ENCODE data around the gene HLA-DRA. TPM values are rescaled to one million over a fixed set of nuclear protein-coding genes. Genes with fewer than 3 reads are reported as not detected.
"Not testable (repeated sequence)": the region's sequence is repeated elsewhere in the genome, so short reads cannot be mapped to it uniquely, and the experiment has no call there.

Gene HLA-DRA
- total RNA-seq, 1 experiment from 2014 or later = 1.2 TPM

DNA sequence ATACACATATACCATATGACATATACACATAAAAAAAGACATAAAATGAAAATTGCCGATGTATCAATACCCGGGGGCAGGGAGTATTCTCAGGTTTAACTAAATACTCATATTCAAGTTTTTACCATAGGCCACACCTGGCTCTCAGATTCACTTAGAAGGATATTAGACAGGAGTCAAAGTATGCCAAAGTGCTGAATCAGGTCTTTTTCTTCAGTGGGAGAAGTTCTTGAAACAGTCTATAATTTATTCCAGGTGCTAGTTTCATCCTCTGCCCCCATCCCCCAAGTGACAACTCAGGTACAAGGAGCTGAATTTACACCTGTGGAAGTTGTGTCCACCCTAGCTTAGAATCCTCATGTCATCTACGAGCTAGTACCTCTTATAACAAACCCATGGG is 8.5 kb upstream of the HLA-DRA start:
- DNase-seq (ENCODE audit: low read depth) = no peak

DNA sequence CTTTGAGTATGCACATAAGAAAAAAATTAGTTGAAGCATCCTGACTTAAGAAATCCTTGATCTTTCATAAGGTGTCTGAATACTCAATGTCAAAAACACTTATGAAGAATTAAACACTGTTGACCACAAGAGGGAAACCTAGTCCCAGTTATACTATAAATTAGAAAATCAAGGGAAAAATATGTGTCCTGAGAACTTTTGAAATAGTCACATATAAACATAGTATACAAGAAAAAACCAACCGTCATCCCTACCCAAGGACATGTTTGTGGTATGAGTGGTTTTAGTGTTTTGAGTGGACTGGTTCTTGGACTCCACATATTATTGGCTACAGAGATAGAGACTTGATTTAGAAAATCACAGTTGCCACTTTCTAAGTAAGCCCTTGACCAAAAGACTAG is 7.6 kb upstream of the HLA-DRA start:
- peak; percentile 29 for DNase-seq (ENCODE audit: low read depth)

DNA sequence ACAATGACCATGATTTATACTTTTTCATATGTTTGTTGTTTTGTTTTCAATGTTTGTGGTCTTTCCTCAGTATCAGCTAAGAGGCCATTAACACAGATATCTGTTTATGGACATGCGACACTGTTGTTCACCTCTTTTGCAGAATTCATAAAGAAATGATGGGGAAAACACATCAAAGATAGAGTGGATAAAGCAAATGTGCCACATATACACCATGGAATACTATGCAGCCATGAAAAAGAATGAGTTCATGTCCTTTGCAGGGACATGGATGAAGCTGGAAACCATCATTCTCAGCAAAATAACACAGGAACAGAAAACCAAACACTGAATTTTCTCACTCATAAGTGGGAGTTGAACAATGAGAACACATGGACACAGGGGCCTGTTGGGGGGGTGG is 5.7 kb upstream of the HLA-DRA start:
- DNase-seq (ENCODE audit: low read depth) = not testable (repeated sequence)

DNA sequence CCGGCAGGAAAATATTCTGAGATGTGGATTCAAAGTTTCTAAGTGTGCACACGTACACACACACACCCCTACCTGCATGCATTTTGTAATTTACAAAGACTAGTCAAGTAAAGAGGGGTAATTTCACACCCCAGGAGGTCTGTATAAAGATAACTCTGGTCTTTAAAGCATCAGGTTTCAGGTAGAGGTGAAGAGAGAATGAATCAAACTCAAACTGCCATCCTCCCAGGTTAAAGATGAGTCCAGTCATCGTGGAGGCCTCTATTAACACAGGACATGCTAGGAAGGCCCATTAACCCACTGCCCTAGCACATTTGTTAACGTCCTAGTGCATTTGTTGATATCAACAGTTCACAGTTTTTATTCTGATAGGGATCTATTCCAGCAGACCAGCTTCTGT is 3.5 kb upstream of the HLA-DRA start:
- no peak for DNase-seq (ENCODE audit: low read depth)

DNA sequence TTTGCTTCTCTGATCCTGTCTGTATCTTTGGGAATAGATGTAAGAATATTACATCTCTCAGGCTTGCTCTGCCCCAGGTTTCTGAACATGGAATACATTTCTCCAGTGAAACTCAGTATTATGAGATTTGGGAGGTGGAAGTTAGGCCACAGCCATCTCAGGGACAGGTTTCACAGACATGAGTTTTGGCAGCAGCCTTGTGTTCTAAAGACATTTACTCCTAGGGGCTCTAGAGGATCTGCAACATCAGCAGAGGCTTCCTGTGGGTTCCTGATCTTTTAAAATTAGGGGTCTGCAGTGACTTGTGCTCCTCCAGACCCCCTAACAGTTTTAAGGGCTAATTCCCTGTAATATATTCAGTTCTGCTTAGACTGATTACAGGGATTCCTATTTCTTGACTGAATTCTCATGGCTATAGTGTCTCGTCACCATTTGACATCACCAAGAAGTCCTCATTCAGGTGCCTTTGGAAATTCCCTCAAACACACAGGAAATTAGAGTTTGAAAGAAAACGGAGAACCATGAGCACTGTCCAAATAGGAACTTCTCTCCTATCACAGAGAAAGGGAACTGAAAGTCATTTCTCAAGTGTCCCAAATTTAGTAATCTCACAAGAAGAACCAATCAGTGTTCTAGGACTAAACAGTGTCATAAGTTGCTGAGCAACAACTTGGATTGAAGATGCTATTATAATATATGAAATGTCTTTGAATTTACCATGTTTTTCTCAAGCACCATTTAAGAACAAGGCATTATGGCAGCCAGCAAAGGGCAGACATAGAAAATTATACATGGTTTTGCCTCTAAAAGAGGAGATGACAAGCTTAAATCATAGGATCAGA is 2.5 kb upstream of the HLA-DRA start:
- DNase-seq (ENCODE audit: low read depth) = no peak

DNA sequence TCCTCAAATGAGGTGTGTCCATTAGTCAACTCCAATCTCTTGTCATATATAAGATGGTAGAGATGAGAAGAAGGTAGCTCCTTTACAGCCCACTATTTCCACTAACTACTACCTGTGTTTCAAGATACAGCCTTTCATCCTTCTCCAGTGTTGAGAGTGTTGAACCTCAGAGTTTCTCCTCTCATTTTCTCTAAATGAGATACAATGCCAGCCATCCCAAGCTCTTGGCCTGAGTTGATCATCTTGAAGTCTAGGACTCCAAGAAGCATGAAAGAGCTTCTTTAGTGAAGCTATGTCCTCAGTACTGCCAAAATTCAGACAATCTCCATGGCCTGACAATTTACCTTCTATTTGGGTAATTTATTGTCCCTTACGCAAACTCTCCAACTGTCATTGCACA is 548 bp upstream of the HLA-DRA start:
- DNase-seq (ENCODE audit: low read depth) = no peak

DNA sequence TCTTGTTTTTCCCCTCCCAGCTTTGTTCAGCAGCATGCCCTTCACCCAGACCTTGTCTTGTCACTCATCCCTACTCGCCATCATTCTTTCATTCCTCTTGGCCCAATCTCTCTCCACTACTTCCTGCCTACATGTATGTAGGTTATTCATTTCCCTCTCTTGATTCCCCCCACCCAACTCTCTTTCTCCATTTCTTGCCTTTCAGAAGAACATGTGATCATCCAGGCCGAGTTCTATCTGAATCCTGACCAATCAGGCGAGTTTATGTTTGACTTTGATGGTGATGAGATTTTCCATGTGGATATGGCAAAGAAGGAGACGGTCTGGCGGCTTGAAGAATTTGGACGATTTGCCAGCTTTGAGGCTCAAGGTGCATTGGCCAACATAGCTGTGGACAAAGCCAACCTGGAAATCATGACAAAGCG is 2.6 kb downstream of the HLA-DRA start:
- DNase-seq (ENCODE audit: low read depth) = no peak

DNA sequence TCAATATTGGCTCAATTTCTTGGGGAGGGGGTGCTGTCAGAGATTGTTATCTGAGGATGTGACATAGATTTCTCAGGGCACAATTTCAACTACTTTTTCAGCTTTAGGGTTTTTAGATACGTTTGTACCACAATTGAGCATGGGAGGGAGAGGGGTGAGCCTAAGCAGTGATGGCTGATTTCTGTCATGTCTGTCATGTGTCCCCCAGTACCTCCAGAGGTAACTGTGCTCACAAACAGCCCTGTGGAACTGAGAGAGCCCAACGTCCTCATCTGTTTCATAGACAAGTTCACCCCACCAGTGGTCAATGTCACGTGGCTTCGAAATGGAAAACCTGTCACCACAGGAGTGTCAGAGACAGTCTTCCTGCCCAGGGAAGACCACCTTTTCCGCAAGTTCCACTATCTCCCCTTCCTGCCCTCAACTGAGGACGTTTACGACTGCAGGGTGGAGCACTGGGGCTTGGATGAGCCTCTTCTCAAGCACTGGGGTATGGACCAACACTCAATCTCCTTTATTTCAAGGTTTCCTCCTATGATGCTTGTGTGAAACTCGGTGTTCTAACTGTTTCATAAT is 3.4 kb downstream of the HLA-DRA start:
- DNase-seq (ENCODE audit: low read depth) = no peak

DNA sequence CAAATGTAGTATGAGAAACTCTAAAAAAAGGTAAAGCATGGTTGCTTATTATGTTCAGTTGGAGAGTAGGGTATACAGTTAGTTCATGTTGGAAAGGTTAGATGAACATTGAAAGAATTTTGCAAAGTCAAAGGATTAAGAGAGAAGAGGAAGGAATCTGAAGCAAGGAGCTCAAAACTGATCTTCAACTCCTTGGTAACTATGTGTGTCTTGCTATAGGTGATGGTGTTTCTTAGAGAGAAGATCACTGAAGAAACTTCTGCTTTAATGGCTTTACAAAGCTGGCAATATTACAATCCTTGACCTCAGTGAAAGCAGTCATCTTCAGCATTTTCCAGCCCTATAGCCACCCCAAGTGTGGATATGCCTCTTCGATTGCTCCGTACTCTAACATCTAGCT is 4.7 kb downstream of the HLA-DRA start:
- no peak for DNase-seq (ENCODE audit: low read depth)

DNA sequence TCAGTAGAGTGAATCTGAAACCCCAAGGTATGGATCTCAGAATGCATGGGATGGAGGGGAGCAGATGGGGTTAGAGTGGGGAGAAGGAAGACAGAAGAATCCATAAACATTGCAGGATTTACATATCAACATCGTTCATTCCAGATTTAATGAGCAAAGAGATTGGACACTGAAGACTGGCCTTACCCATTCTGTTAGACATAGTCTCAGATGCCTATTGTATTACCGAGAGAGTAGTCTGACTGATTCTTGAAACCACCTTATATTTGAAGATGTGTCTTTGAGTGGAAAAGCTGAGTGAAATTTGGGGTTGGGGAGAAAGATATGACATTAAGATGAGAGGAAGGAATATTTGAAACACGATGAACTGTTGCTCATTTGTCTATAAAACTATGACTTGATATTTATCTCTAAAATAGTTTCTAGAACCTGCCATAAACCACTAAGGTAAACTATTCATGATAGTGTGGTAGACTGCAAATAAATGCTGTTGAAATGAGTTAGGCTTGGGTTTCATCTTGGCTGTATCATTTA is 5.7 kb downstream of the HLA-DRA start:
- no peak for DNase-seq (ENCODE audit: low read depth)

DNA sequence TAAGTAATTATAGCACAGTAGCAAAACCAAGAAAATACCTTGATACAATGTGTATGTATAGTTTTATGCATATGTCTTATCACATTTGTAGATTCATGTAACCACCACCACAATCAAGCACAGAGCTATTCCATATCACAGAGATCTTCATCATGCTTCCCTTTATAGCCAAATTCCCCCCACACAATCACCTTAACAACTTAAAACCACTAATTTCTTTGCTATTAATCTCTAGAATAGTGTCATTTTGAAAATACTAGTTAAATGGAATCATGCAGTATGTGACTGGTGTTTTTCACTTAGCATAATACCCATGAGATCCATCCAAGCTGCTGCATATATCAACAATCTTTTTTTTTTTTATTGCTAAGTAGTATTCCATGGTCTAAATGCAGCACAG is 8.2 kb downstream of the HLA-DRA start:
- DNase-seq (ENCODE audit: low read depth) = no peak

DNA sequence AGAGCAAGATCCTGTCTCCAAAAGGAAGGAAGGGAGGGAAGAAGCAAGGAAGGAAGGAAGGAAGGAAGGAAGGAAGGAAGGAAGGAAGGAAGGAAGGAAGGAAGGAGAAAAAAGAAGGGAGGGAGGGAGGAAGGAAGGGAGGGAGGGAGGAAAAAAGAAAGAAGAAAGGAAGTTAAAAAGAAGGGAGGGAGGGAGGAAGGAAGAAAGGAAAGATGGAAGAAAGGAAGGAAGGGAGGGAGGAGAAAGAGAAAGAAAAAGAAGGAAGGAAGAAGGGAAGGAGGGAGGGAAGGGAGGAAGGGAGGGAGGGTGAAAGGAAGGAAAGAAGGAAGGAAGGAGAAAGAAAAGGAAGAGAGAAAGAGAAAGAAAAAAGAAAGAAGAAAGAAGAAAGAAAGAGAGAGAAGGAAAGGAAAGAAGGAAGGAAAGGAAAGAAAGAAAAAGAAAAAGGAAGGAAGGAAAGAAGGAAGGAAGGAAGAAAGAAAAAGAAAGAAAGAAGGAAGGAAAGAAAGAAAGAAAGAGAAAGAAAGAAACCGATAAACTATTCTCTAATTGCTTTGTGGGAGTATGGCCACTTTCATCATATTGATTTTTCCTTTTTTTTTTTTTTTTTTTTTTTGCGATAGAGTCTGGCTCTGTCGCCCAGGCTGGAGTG is 9.5 kb downstream of the HLA-DRA start:
- no peak for DNase-seq (ENCODE audit: low read depth)

DNA sequence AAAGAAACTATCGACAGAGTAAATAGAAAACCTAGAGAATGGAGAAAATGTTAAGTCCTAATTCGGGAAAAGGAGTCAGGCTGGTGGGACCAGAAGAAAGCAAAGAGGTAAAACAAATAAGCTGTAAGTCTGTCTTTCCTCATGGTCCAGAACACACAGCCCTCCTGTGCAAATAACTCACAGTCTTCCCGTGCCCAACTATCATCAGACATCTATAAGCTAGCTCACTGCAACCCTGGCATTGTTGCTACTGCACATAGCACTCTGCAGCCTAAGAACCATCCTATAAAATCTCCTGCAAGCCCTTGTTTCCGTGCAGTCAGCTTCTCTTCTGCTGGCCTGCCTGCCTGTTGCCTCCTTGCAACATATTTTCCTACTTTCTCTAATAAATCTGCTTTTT is 17.4 kb downstream of the HLA-DRA start:
- DNase-seq (ENCODE audit: low read depth) = no peak

DNA sequence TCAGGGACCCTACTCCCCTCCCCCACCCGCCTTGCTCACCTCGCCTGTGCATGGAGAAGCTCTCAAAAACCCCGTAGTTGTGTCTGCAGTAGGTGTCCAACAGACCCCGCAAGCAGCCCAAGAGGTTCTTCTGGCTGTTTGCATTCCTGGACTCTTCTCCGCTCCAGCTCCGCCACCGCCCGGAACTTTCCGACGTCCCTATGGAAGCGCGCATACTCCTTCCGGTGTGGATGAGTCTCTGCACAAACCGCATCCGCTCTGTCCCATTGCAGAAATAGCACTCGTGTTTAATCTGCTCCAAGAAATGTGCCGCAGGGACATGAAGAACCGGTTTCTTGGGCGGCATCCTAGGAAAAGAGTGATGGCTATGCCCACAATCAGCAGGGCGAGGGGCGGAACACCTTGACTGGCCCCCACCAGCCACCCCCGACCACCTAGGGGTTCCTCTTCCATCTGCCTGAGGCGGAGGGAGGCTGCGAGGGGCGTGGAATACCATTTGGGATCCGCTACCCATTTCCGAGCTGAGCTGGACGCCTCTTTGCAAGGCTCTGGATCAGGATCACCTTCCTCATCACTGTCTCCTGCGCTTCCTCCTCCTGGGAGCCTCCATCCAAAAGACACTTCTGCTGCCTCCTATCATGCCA is 20.2 kb downstream of the HLA-DRA start:
- no peak for DNase-seq (ENCODE audit: low read depth)

DNA sequence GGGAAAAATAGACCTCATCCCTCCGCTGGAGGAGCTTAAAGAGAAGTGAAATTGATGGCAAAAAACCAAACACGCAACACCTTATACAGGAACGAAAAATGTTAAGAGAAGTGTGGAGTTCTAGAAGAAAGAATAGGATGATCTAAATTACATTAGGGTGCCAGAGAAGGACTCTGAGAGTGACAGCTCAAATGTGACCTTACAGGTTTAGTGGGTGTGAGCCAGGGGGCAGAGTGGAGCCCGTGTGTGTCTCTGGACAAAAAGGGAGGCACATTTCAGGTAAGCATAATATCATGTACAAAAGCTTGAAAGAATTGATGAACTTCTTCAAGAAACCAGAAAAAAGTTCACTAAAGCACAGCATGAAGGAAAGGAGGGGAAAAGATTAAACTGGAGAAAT is 20.8 kb downstream of the HLA-DRA start:
- DNase-seq (ENCODE audit: low read depth) = no peak

DNA sequence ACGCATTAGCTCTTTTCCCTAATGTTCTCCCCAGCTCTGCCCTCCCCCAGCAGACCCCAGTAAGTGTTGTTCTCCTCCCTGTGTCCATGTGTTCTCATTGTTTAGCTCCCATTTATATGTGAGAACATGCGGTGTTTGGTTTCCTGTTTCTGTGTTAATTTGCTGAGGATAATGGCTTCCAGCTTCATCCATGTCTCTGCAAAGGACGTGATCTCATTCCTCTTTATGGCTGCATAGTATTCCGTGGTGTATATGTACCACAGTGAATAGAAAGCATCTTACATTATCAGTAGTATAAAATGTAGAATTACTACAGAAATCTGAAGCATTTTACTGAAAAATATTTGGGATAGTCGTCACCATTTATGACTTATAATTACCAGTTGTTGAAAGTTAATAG is 21.8 kb downstream of the HLA-DRA start:
- DNase-seq (ENCODE audit: low read depth) = no peak

DNA sequence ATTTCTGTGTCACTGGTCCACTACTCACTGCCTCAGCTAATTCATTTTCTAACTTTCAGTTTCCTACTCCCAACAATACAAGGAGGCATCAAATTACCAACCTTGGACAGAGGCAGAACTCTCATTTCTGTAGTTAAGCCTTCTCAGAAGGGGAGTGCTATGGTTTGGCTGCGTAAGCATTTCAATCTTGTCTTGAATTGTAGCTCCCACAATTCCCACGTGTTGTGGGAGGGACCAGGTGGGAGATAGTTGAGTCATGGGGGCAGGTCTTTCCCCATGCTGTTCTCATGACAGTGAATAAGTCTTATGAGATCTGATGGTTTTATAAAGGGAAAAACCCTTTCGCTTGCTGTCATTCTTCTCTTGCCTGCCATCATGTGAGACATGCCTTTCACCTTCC is 22.9 kb downstream of the HLA-DRA start:
- DNase-seq (ENCODE audit: low read depth) = peak; percentile 5

DNA sequence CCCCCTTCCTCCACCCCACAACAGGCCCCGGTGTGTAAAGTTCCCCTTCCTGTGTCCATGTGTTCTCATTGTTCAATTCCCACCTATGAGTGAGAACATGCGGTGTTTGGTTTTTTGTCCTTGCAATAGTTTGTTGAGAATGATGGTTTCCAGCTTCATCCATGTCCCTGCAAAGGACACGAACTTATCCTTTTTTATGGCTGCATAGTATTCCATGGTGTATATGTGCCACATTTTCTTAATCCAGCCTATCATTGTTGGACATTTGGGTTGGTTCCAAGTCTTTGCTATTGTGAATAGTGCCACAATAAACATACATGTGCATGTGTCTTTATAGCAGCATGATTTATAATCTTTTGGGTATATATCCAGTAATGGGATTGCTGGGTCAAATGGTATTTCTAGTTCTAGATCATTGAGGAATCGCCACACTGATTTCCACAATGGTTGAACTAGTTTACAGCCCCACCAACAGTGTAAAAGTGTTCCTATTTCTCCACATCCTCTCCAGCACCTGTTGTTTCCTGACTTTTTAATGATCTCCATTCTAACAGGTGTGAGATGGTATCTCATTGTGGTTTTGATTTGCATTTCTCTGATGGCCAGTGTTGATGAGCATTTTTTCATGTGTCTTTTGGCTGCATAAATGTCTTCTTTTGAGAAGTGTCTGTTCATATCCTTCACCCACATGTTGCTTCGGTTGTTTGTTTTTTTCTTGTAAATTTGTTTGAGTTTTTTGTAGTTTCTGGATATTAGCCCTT is 28.2 kb downstream of the HLA-DRA start:
- DNase-seq (ENCODE audit: low read depth) = not testable (repeated sequence)

DNA sequence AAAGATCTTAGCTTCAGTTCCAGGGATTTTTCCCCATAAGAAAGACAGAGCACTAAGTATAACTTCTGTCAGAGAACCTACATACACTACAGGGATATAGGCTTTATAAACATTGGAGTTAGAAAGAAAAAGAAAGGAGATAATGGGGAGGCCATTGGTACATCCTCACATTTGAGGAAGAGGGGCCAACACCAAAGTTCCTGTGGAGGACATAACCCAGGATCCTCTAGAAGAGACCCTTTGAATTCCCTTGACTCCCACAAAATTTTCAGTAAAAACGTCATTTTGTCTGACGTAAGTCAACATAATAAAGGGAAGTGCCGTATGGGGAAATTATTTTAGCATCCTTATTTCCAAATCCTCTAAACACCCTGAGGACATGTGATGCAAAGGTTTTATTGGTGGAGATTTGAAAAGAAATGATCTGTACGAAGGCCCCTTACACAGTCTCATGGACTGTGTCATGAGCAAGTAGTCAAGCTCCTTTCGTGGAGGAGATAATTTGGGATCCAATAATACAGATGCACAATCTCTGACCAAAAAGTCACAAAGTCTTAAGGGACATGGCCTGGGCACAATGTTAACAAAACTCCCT is 33.2 kb downstream of the HLA-DRA start:
- no peak for DNase-seq (ENCODE audit: low read depth)

DNA sequence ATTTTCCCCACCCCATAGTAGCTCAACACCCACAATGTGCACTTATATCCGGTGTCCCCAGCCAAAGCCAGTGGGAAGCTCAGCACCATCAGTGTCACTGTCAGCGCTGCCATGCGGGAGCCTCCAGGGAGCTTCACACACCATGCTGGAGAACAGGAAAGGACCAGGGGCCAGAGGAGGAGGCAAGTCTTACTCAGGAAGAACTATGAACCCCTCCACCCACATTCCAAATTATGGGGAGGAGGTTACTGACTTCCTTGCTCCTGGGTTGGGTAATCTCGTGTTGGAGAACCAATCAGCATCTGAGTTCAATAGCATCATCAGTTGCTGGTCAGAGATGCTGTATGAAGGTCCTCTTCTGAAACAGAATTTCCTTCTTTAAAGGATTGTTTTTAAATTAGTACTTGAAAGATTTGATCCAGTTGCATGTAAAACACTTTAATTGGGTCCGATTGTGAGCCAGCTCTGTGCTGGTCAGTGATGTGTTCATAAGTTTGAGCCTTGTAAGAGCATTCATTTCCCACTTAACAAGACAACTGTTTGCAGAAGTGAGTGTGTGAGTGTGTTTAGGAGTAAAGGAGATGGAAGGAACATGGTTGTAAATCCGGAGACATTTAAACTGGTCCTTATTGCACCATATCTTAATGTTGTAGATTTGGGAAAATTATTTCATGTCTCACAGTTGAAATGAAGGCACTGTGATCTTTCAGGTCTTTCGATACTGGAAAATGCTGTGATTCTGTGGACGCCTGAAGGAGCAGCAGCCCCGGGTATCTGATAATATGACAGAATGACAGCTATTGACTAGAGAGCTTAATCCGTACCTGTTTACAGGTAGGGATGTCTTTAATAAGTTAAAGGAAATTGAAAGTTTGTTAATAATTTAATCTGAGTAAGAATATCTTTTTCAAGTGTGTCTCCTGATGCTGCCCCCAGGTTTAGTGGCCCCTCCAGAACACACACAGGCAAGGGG is 34.0 kb downstream of the HLA-DRA start:
- DNase-seq (ENCODE audit: low read depth) = not testable (repeated sequence)
